Activated CD4-positive, alpha-beta T cell treated with anti-CD3 and anti-CD28 coated beads, Interleukin-2, amount 50 U/mL, for 1 hour (primary cell): ENCODE data around the gene KLHL26.
"Not testable (repeated sequence)": the region's sequence is repeated elsewhere in the genome, so short reads cannot be mapped to it uniquely, and the experiment has no call there.

ENCODE experiments used
- DNase-seq: peaks from one replicate; pipeline ENCODE4 v3.0.0-alpha.2; 2020

KLHL26 gene

GRCh38 chr19:18636969-18637629, at the start of gene KLHL26:
Gene KLHL26, plus strand, starts transcription at chr19:18637028. Its CDS starts 27 bp downstream, at chr19:18637055.
- no peak for DNase-seq

- DNase-seq, result no peak
Measured at GRCh38 chr19:18587561-18587960, 49.3 kb upstream of the KLHL26 start.

GRCh38 chr19:18587962-18588610, 48.7 kb upstream of the KLHL26 start:
- no peak for DNase-seq

- DNase-seq, result peak; percentile 84
Measured at GRCh38 chr19:18588611-18589379, 48.0 kb upstream of the KLHL26 start, which contains the start of gene REX1BD. Gene REX1BD, plus strand, starts transcription at chr19:18588798. Its CDS starts 4 bp downstream, at chr19:18588802.

- DNase-seq, result peak; percentile 68
Measured at GRCh38 chr19:18589380-18590272, 47.2 kb upstream of the KLHL26 start.

- DNase-seq, result no peak
Measured at GRCh38 chr19:18590273-18591272, 46.3 kb upstream of the KLHL26 start.

- no peak for DNase-seq
Measured at GRCh38 chr19:18591735-18592385, 45.0 kb upstream of the KLHL26 start.

- DNase-seq, result not testable (repeated sequence)
Measured at GRCh38 chr19:18592732-18593131, 44.1 kb upstream of the KLHL26 start.

GRCh38 chr19:18593367-18594095, 43.3 kb upstream of the KLHL26 start:
- DNase-seq, result no peak

- peak; percentile 72 for DNase-seq
Measured at GRCh38 chr19:18594096-18594823, 42.6 kb upstream of the KLHL26 start.

- DNase-seq, result no peak
Measured at GRCh38 chr19:18594824-18595373, 41.9 kb upstream of the KLHL26 start.

- DNase-seq, result no peak
Measured at GRCh38 chr19:18595475-18595874, 41.4 kb upstream of the KLHL26 start.

- no peak for DNase-seq
Measured at GRCh38 chr19:18596752-18597157, 40.1 kb upstream of the KLHL26 start.

- DNase-seq, result no peak
Measured at GRCh38 chr19:18597809-18598660, 38.8 kb upstream of the KLHL26 start.

- no peak for DNase-seq
Measured at GRCh38 chr19:18599485-18599884, 37.3 kb upstream of the KLHL26 start.

GRCh38 chr19:18600692-18601397, 36.0 kb upstream of the KLHL26 start:
- DNase-seq, result not testable (repeated sequence)

GRCh38 chr19:18601875-18602274, 35.0 kb upstream of the KLHL26 start:
- no peak for DNase-seq
